HCT116 (cell line): ENCODE results near the gene RALGPS1. TPM values are rescaled to one million over a fixed set of nuclear protein-coding genes. Genes with fewer than 3 reads are reported as not detected.

ENCODE experiments used
- ATAC-seq: fragments of 200-7000 bp; cut with Tn5 transposase; 2 replicates; pipeline ENCODE4 v1.9.1; 2020; ENCODE audit warnings: mild to moderate bottlenecking, moderate library complexity
- BruUV-seq: library from RNA; stranded (reverse); fragments of 400-500 nt; replicated peaks from 2 replicates; lab custom pipeline; 2021; lab: Mats Ljungman, UMichigan
- CTCF ChIA-PET: fragments of 300-600 bp; sonication (Branson Sonifier 250); formaldehyde crosslinking; loops from one replicate; lab custom pipeline; 2021; ENCODE audit warnings: antibody characterized with exemption; lab: Charles Lee
- POLR2A ChIA-PET: fragments of 300-600, 350-600 bp; sonication (Branson Sonifier 250); formaldehyde crosslinking; loops from one replicate; lab custom pipeline; 2021; ENCODE audit warnings: antibody characterized with exemption; lab: Charles Lee
- RAD21 ChIA-PET, 2 experiments: fragments of 300-600 bp; sonication (Branson Sonifier 250); formaldehyde crosslinking; loops; one replicate each; lab custom pipeline; 2023; ENCODE audit warnings: low total read pairs in 2 of 2; ENCODE audit not compliant: uncharacterized antibody in 2 of 2, unreplicated experiment in 2 of 2, low non-redundant PET in 1 of 2; lab: Charles Lee
- DNase-seq: peaks from one replicate; pipeline ENCODE4 v3.0.0-alpha.2; 2010; ENCODE audit warnings: low read depth, low spot score
- H2AFZ ChIP-seq: fragments of 200-600 bp; shearing (Covaris generic), sonication (generic); 2 replicates; pipeline ENCODE4 v1.6.1; 2017; ENCODE audit warnings: low read depth, mixed run types, mixed read lengths, antibody characterized with exemption, low read length; ENCODE audit not compliant: poor library complexity, severe bottlenecking
- H3K27ac ChIP-seq: 2 replicates; pipeline ENCODE4 v1.5.1; 2012; ENCODE audit warnings: low read depth, low read length
- H3K27me3 ChIP-seq: fragments of 200-600 bp; sonication (generic); 2 replicates; pipeline ENCODE4 v1.6.1; 2016; ENCODE audit warnings: mixed run types, low read length, mixed read lengths; ENCODE audit not compliant: insufficient read depth
- H3K36me3 ChIP-seq, 2 experiments: fragments of 200-500 bp in 1 of 2; fragments of 200-600 bp in 1 of 2; sonication (Bioruptor generic) in 1 of 2; sonication (generic) in 1 of 2; 2 replicates each; pipeline versions ENCODE4 v1.5.1 to v1.6.1; 2014 to 2016; ENCODE audit warnings: low read length in 2 of 2, inconsistent platforms in 1 of 2, mixed read lengths in 1 of 2, mixed run types in 1 of 2; ENCODE audit not compliant: insufficient read depth in 2 of 2, control insufficient read depth in 1 of 2
- H3K4me1 ChIP-seq, 2 experiments: fragments of 200-600 bp in 1 of 2; sonication (generic) in 1 of 2; 2 replicates each; pipeline versions ENCODE4 v1.5.1 to v1.6.1; 2012 to 2017; ENCODE audit warnings: low read length in 2 of 2, inconsistent platforms in 1 of 2, mild to moderate bottlenecking in 1 of 2, mixed read lengths in 1 of 2, mixed run types in 1 of 2, moderate library complexity in 1 of 2; ENCODE audit not compliant: insufficient read depth in 2 of 2, control insufficient read depth in 1 of 2
- H3K4me2 ChIP-seq: fragments of 200-600 bp; sonication (generic); 2 replicates; pipeline ENCODE4 v1.6.1; 2017; ENCODE audit warnings: mixed run types, low read length, mixed read lengths
- H3K4me3 ChIP-seq, 2 experiments: fragments of 200-600 bp in 1 of 2; sonication (generic) in 1 of 2; replicated peaks in 1 of 2; 2 replicates each; pipeline ENCODE4 v1.5.1; 2011 to 2016; ENCODE audit warnings: low read length in 2 of 2, control low read depth in 1 of 2, low read depth in 1 of 2, mild to moderate bottlenecking in 1 of 2, mixed read lengths in 1 of 2, mixed run types in 1 of 2
- H3K79me2 ChIP-seq: fragments of 200-600 bp; sonication (generic); 2 replicates; pipeline ENCODE4 v1.6.1; 2017; ENCODE audit warnings: mild to moderate bottlenecking, mixed run types, low read length, moderate library complexity, mixed read lengths; ENCODE audit not compliant: insufficient read depth
- H3K9ac ChIP-seq: fragments of 200-600 bp; sonication (generic); 2 replicates; pipeline ENCODE4 v1.6.1; 2016; ENCODE audit warnings: low read length, mixed read lengths
- H3K9me2 ChIP-seq: fragments of 200-600 bp; sonication (generic), shearing (Covaris generic); 2 replicates; pipeline ENCODE4 v1.6.1; 2017; ENCODE audit warnings: mixed run types, mild to moderate bottlenecking, moderate library complexity; ENCODE audit not compliant: insufficient read depth
- H3K9me3 ChIP-seq, 2 experiments: fragments of 200-500 bp in 1 of 2; fragments of 200-600 bp in 1 of 2; sonication (Bioruptor generic) in 1 of 2; sonication (generic) in 1 of 2; 2 replicates each; pipeline ENCODE4 v1.6.1; 2014 to 2017; ENCODE audit warnings: low read length in 2 of 2, mixed read lengths in 2 of 2, inconsistent platforms in 1 of 2, low read depth in 1 of 2, mild to moderate bottlenecking in 1 of 2, mixed run types in 1 of 2, moderate library complexity in 1 of 2; ENCODE audit not compliant: control insufficient read depth in 1 of 2, insufficient read depth in 1 of 2
- H4K20me1 ChIP-seq: fragments of 200-600 bp; sonication (generic), shearing (Covaris generic); 2 replicates; pipeline ENCODE4 v1.6.1; 2017; ENCODE audit warnings: mixed run types, mild to moderate bottlenecking, moderate library complexity; ENCODE audit not compliant: insufficient read depth
- CBX3 ChIP-seq: IDR thresholded peaks from 2 replicates; pipeline ENCODE4 v1.6.1; 2012; ENCODE audit warnings: low read depth
- EGR1 ChIP-seq: IDR thresholded peaks from 2 replicates; pipeline ENCODE4 v1.6.1; 2012; ENCODE audit warnings: low read depth
- ELF1 ChIP-seq: IDR thresholded peaks from 2 replicates; pipeline ENCODE4 v1.6.1; 2012; ENCODE audit warnings: low read depth, borderline replicate concordance
- FOSL1 ChIP-seq: IDR thresholded peaks from 2 replicates; pipeline ENCODE4 v1.6.1; 2012; ENCODE audit warnings: low read depth
- JUND ChIP-seq: IDR thresholded peaks from 2 replicates; pipeline ENCODE4 v1.6.1; 2012
- MAX ChIP-seq: IDR thresholded peaks from 2 replicates; pipeline ENCODE4 v1.6.1; 2012
- POLR2AphosphoS5 ChIP-seq: IDR thresholded peaks from 2 replicates; pipeline ENCODE4 v1.6.1; 2011; ENCODE audit warnings: mild to moderate bottlenecking, low read depth, low read length, moderate library complexity
- SIN3A ChIP-seq: IDR thresholded peaks from 2 replicates; pipeline ENCODE4 v1.6.1; 2012; ENCODE audit warnings: low read depth
- SP1 ChIP-seq: IDR thresholded peaks from 2 replicates; pipeline ENCODE4 v1.6.1; 2012; ENCODE audit warnings: low read depth
- SRF ChIP-seq: IDR thresholded peaks from 2 replicates; pipeline ENCODE4 v1.6.1; 2012; ENCODE audit warnings: low read depth
- YY1 ChIP-seq: IDR thresholded peaks from 2 replicates; pipeline ENCODE4 v1.6.1; 2011; ENCODE audit warnings: low read length, low read depth, moderate library complexity, mild to moderate bottlenecking; ENCODE audit not compliant: insufficient replicate concordance; ENCODE audit errors: extremely low read depth
- ZBTB33 ChIP-seq: IDR thresholded peaks from 2 replicates; pipeline ENCODE4 v1.6.1; 2011; ENCODE audit warnings: mild to moderate bottlenecking, low read length, moderate library complexity; ENCODE audit not compliant: insufficient replicate concordance; ENCODE audit errors: extremely low read depth
- ZFX ChIP-seq: fragments of 450-650 bp; IDR thresholded peaks from 2 replicates; pipeline ENCODE4 v1.6.1; 2017
- ZNF274 ChIP-seq: fragments of 200-500 bp; sonication (Bioruptor generic); IDR thresholded peaks from 2 replicates; pipeline ENCODE4 v1.6.1; 2014; ENCODE audit warnings: mild to moderate bottlenecking, low read depth, low read length, inconsistent platforms
- intact Hi-C: fragments of 100-400 bp; cut with micrococcal nuclease; formaldehyde crosslinking; loops from 2 replicates; pipeline ENCODE4 v1.10.0; 2022
- total RNA-seq: library from RNA; stranded (reverse); gene quantifications from one replicate; pipeline ENCODE4 v1.2.1, GENCODE V29; 2021; ENCODE audit not compliant: unreplicated experiment

RALGPS1 gene
- total RNA-seq, 1 experiment from 2014 or later, result 7.6 TPM

- POLR2A ChIA-PET, result no interaction called here
- DNase-seq (no peak), ATAC-seq (no peak)
- Histone ChIP-seq H3K9me3 (no peaks in the 10 kb centered on the region), H3K4me1 (peaks cover 5 to 14% of the 10 kb centered on the region in 2 experiments; a peak in 3 of 4 replicates), H3K4me2 (no peak overlapping the region), H3K9me2 (no peaks in the 10 kb centered on the region), H3K27ac (no peak overlapping the region), H2AFZ (no peak overlapping the region), H3K36me3 (no peaks in the 10 kb centered on the region), H3K27me3 (peaks cover 19% of the 10 kb centered on the region; the same call in 1 of the 2 replicates), H3K9ac (no peak overlapping the region), H4K20me1 (no peaks in the 10 kb centered on the region), H3K79me2 (no peaks in the 10 kb centered on the region), H3K4me3 (no peak overlapping the region)
- no TSS peak for BruUV-seq
- CTCF ChIA-PET, result no interaction called here
- no peak for TF ChIP-seq FOSL1
- TF ChIP-seq JUND, result no peak
- no peak for TF ChIP-seq MAX
- TF ChIP-seq SP1, result no peak
- no peak for TF ChIP-seq EGR1
- no peak for TF ChIP-seq POLR2AphosphoS5
- no peak for TF ChIP-seq ZNF274
- no peak for TF ChIP-seq ZFX
- no peak for TF ChIP-seq SRF
- no peak for TF ChIP-seq CBX3
- no peak for TF ChIP-seq SIN3A
- TF ChIP-seq ZBTB33, result no peak
- no peak for TF ChIP-seq YY1
- no peak for TF ChIP-seq ELF1
- RAD21 ChIA-PET, result no interaction called here
- intact Hi-C loops, result loop anchor here (10.0 kb wide), 1 partner anchor 55 kb away; no protein-coding TSS in a partner anchor
Observed at GRCh38 chr9:127219520-127219919, 304.9 kb downstream of the RALGPS1 start.
